Fibroblast of lung (primary cell): Measurements from ENCODE around the gene GOT1. TPM values are rescaled to one million over a fixed set of nuclear protein-coding genes. Genes with fewer than 3 reads are reported as not detected.

Source experiments
- DNase-seq, 2 donors: peaks; one replicate each; pipeline versions ENCODE4 v3.0.0 to v3.0.0-alpha.2; 2010; ENCODE audit warnings: low read depth in 2 of 2
- H2AFZ ChIP-seq: 2 replicates; pipeline ENCODE4 v1.5.1; 2012; ENCODE audit warnings: low read length, control low read depth, inconsistent platforms
- H3K27ac ChIP-seq: 2 replicates; pipeline ENCODE4 v1.5.1; 2011; ENCODE audit warnings: low read length, control low read depth; ENCODE audit not compliant: insufficient read depth
- H3K27me3 ChIP-seq: 2 replicates; pipeline ENCODE4 v1.5.1; 2011; ENCODE audit warnings: mild to moderate bottlenecking, low read length; ENCODE audit not compliant: control insufficient read depth, insufficient read depth
- H3K36me3 ChIP-seq: 2 replicates; pipeline ENCODE4 v1.5.1; 2011; ENCODE audit warnings: low read length; ENCODE audit not compliant: control insufficient read depth, insufficient read depth
- H3K4me1 ChIP-seq: 2 replicates; pipeline ENCODE4 v1.5.1; 2011; ENCODE audit warnings: low read length; ENCODE audit not compliant: control insufficient read depth, insufficient read depth; ENCODE audit errors: extremely low read depth
- H3K4me2 ChIP-seq: 2 replicates; pipeline ENCODE4 v1.5.1; 2011; ENCODE audit warnings: low read length, control low read depth; ENCODE audit not compliant: insufficient read depth; ENCODE audit errors: extremely low read depth
- H3K4me3 ChIP-seq, 4 experiments: fragments of 200-600 bp in 1 of 4; sonication (generic) in 1 of 4; replicated peaks in 1 of 4; 2 replicates each; pipeline ENCODE4 v1.5.1; 2011 to 2016; ENCODE audit warnings: low read length in 4 of 4, low read depth in 3 of 4, mild to moderate bottlenecking in 3 of 4, control low read depth in 2 of 4, inconsistent platforms in 1 of 4, mixed read lengths in 1 of 4; ENCODE audit not compliant: insufficient read depth in 1 of 4; ENCODE audit errors: control extremely low read depth in 1 of 4
- H3K79me2 ChIP-seq: 2 replicates; pipeline ENCODE4 v1.5.1; 2012; ENCODE audit warnings: mild to moderate bottlenecking, low read length, inconsistent platforms; ENCODE audit not compliant: control insufficient read depth, insufficient read depth
- H3K9ac ChIP-seq: 2 replicates; pipeline ENCODE4 v1.5.1; 2011; ENCODE audit warnings: mild to moderate bottlenecking, low read length, control low read depth; ENCODE audit not compliant: insufficient read depth
- H3K9me3 ChIP-seq: 2 replicates; pipeline ENCODE4 v1.5.1; 2012; ENCODE audit warnings: low read depth, low read length; ENCODE audit not compliant: control insufficient read depth, insufficient read depth
- H4K20me1 ChIP-seq: 2 replicates; pipeline ENCODE4 v1.5.1; 2011; ENCODE audit warnings: low read length; ENCODE audit not compliant: control insufficient read depth, insufficient read depth; ENCODE audit errors: extremely low read depth
- CTCF ChIP-seq, 2 donors: IDR thresholded peaks in 1 of 2; conservative IDR thresholded peaks in 1 of 2; 1 replicate in 1 of 2; 2 replicates in 1 of 2; pipeline ENCODE4 v1.5.1; 2011 to 2012; ENCODE audit warnings: low read length in 2 of 2, control low read depth in 1 of 2, inconsistent platforms in 1 of 2, low read depth in 1 of 2, mild to moderate bottlenecking in 1 of 2
- EZH2 ChIP-seq: IDR thresholded peaks from 2 replicates; pipeline ENCODE4 v1.5.1; 2012; ENCODE audit warnings: low read length, control low read depth, mild to moderate bottlenecking; ENCODE audit errors: missing control alignments
- polyA plus RNA-seq, 2 donors: library from polyadenylated mRNA; depleted of rRNA in 1 of 2; stranded (reverse) in 1 of 2; unstranded in 1 of 2; fragments of >200 nt; gene quantifications; 2 replicates each; pipeline ENCODE4 v1.2.1, GENCODE V29; 2011 to 2012; ENCODE audit warnings: missing spikeins in 1 of 2
- total RNA-seq: library from RNA; depleted of rRNA; stranded (reverse); fragments of >200 nt; gene quantifications from 2 replicates; pipeline ENCODE4 v1.2.1, GENCODE V29; 2014

The GOT1 gene
- total and polyA plus RNA-seq, 2 donors (not counting 1 experiment from before 2014, with no cell fraction given): 20.8 to 52.2 TPM

GRCh38 chr10:99422529-99423096 is 7.8 kb downstream of the GOT1 start:
- TF ChIP-seq EZH2: no peak
- no peak for TF ChIP-seq CTCF (conservative IDR thresholded peaks at IDR 0.05 in 1 of 2, IDR thresholded peaks at IDR 0.05 in 1 of 2; ENCODE audit: low read depth in 1 of 2, low read length in 2 of 2)
- Histone ChIP-seq H3K4me2 (no peak overlapping the region), H2AFZ (no peak overlapping the region), H3K27ac (no peak overlapping the region), H3K79me2 (no peaks in the 10 kb centered on the region), H3K36me3 (no peaks in the 10 kb centered on the region), H3K9ac (no peak overlapping the region), H3K4me3 (no peak overlapping the region), H3K27me3 (no peaks in the 10 kb centered on the region), H4K20me1 (no peaks in the 10 kb centered on the region), H3K4me1 (no peaks in the 10 kb centered on the region), H3K9me3 (no peaks in the 10 kb centered on the region)
- DNase-seq: no peak

GRCh38 chr10:99421233-99421739 is 9.1 kb downstream of the GOT1 start:
- H3K4me1 ChIP-seq: no peaks in the 10 kb centered on the region
- H3K27ac ChIP-seq: no peak overlapping the region
- TF ChIP-seq CTCF (conservative IDR thresholded peaks at IDR 0.05 in 1 of 2, IDR thresholded peaks at IDR 0.05 in 1 of 2; ENCODE audit: low read depth in 1 of 2, low read length in 2 of 2) (no peak), EZH2 (no peak)
- H4K20me1 ChIP-seq: no peaks in the 10 kb centered on the region
- no peak overlapping the region for H3K4me2 ChIP-seq
- no peaks in the 10 kb centered on the region for H3K9me3 ChIP-seq
- H3K27me3 ChIP-seq: no peaks in the 10 kb centered on the region
- no peak overlapping the region for H3K4me3 ChIP-seq
- H3K9ac ChIP-seq: no peak overlapping the region
- H3K36me3 ChIP-seq: no peaks in the 10 kb centered on the region
- no peak for DNase-seq
- no peak overlapping the region for H2AFZ ChIP-seq
- no peaks in the 10 kb centered on the region for H3K79me2 ChIP-seq

GRCh38 chr10:99419688-99420087 is 10.7 kb downstream of the GOT1 start:
- Histone ChIP-seq H3K4me3 (no peak overlapping the region), H3K4me2 (no peak overlapping the region), H3K9me3 (no peaks in the 10 kb centered on the region), H3K79me2 (no peaks in the 10 kb centered on the region), H3K27ac (no peak overlapping the region), H3K9ac (no peak overlapping the region), H4K20me1 (no peaks in the 10 kb centered on the region), H3K36me3 (no peaks in the 10 kb centered on the region), H3K4me1 (no peaks in the 10 kb centered on the region), H3K27me3 (no peaks in the 10 kb centered on the region), H2AFZ (no peak overlapping the region)
- no peak for DNase-seq
- no peak for TF ChIP-seq EZH2
- TF ChIP-seq CTCF (conservative IDR thresholded peaks at IDR 0.05 in 1 of 2, IDR thresholded peaks at IDR 0.05 in 1 of 2; ENCODE audit: low read depth in 1 of 2, low read length in 2 of 2): no peak
